Cardiac muscle cell (in vitro differentiated cells and primary cell): Measurements from ENCODE around the gene CAB39L. TPM values are rescaled to one million over a fixed set of nuclear protein-coding genes. Genes with fewer than 3 reads are reported as not detected.
A peak's percentile ranks its signal among the peaks of the same experiment; 100 is the strongest.

Source experiments
- DNase-seq, 2 donors: peaks; one replicate each; pipeline versions ENCODE4 v3.0.0 to v3.0.0-alpha.2; 2010 to 2017; ENCODE audit warnings: low read depth in 1 of 2, low spot score in 1 of 2
- H3K27ac ChIP-seq: fragments of 200-600 bp; sonication (generic); 2 replicates; pipeline ENCODE4 v1.5.1; 2016
- H3K27me3 ChIP-seq: fragments of 200-600 bp; sonication (generic); 2 replicates; pipeline ENCODE4 v1.6.0; 2016; ENCODE audit warnings: control low read depth
- H3K36me3 ChIP-seq: fragments of 200-600 bp; sonication (generic); 2 replicates; pipeline ENCODE4 v1.5.1; 2016; ENCODE audit warnings: control low read depth
- H3K4me1 ChIP-seq: fragments of 200-600 bp; sonication (generic); 2 replicates; pipeline ENCODE4 v1.8.1; 2017; ENCODE audit warnings: low read depth, mild to moderate bottlenecking, mixed run types
- H3K4me3 ChIP-seq: fragments of 200-600 bp; sonication (generic); 2 replicates; pipeline ENCODE4 v1.5.1; 2016; ENCODE audit warnings: mild to moderate bottlenecking
- H3K9me3 ChIP-seq: fragments of 200-600 bp; sonication (generic); 2 replicates; pipeline ENCODE4 v1.5.1; 2017; ENCODE audit warnings: low read depth, mild to moderate bottlenecking, control low read depth
- CTCF ChIP-seq: IDR thresholded peaks from 2 replicates; pipeline ENCODE4 v1.5.1; 2012; ENCODE audit warnings: low read depth, mild to moderate bottlenecking, low read length
- polyA plus RNA-seq: library from polyadenylated mRNA; unstranded; fragments of >200 nt; fragmentation: Nextera tagmentation; extraction: Ambion mirVana; gene quantifications from 2 replicates; pipeline ENCODE4 v1.2.1, GENCODE V29; 2016
- total RNA-seq: library from RNA; depleted of rRNA; stranded (reverse); fragments of >200 nt; gene quantifications from 2 replicates; pipeline ENCODE4 v1.2.3, GENCODE V29; 2016

Gene CAB39L
- total and polyA plus RNA-seq, 2 experiments from 2014 or later, result 22.3 to 25.5 TPM

GRCh38 chr13:49466292-49466838 is 22.5 kb upstream of the CAB39L start:
- Histone ChIP-seq H3K4me3 (no peak overlapping the region), H3K36me3 (peaks cover 38% of the 10 kb centered on the region), H3K27me3 (no peaks in the 10 kb centered on the region), H3K9me3 (no peaks in the 10 kb centered on the region), H3K4me1 (no peaks in the 10 kb centered on the region), H3K27ac (no peak overlapping the region)
- DNase-seq, result no peak
- TF ChIP-seq CTCF, result no peak

GRCh38 chr13:49464621-49465325 is 20.9 kb upstream of the CAB39L start:
- no peak overlapping the region for H3K27ac ChIP-seq
- H3K9me3 ChIP-seq, result no peaks in the 10 kb centered on the region
- no peaks in the 10 kb centered on the region for H3K4me1 ChIP-seq
- H3K4me3 ChIP-seq, result no peak overlapping the region
- H3K27me3 ChIP-seq, result no peaks in the 10 kb centered on the region
- no peak for TF ChIP-seq CTCF
- peaks cover 39% of the 10 kb centered on the region for H3K36me3 ChIP-seq
- peak in 1 of 2 donors; percentile 25 for DNase-seq

GRCh38 chr13:49464085-49464484 is 20.2 kb upstream of the CAB39L start:
- Histone ChIP-seq H3K27ac (no peak overlapping the region), H3K4me1 (no peaks in the 10 kb centered on the region), H3K36me3 (peaks cover 36% of the 10 kb centered on the region), H3K27me3 (no peaks in the 10 kb centered on the region), H3K9me3 (no peaks in the 10 kb centered on the region), H3K4me3 (no peak overlapping the region)
- TF ChIP-seq CTCF, result no peak
- no peak for DNase-seq

- H3K4me3 ChIP-seq, result no peak overlapping the region
- peaks cover 24% of the 10 kb centered on the region for H3K36me3 ChIP-seq
- H3K27me3 ChIP-seq, result no peaks in the 10 kb centered on the region
- DNase-seq, result no peak
- H3K27ac ChIP-seq, result no peak overlapping the region
- H3K4me1 ChIP-seq, result no peaks in the 10 kb centered on the region
- TF ChIP-seq CTCF, result no peak
- no peaks in the 10 kb centered on the region for H3K9me3 ChIP-seq
Measured at GRCh38 chr13:49459580-49459979, 15.7 kb upstream of the CAB39L start.

- H3K27me3 ChIP-seq, result no peaks in the 10 kb centered on the region
- no peaks in the 10 kb centered on the region for H3K4me1 ChIP-seq
- H3K36me3 ChIP-seq, result peaks cover 10% of the 10 kb centered on the region
- no peaks in the 10 kb centered on the region for H3K9me3 ChIP-seq
- DNase-seq, result no peak
- no peak overlapping the region for H3K27ac ChIP-seq
- TF ChIP-seq CTCF, result no peak
- no peak overlapping the region for H3K4me3 ChIP-seq
Measured at GRCh38 chr13:49457221-49457620, 13.4 kb upstream of the CAB39L start.
